Measurements from ENCODE around the gene SHROOM3.

GRCh38 chr4:76569225-76569624, 134.2 kb downstream of the SHROOM3 start:
- TF ChIP-seq CTCF (conservative IDR thresholded peaks at IDR 0.05; ENCODE audit: low read depth in 2 of 2) (no peak), REST (IDR thresholded peaks at IDR 0.05; ENCODE audit: unreplicated experiment) (no peak), EZH2phosphoT487 (IDR thresholded peaks at IDR 0.05; ENCODE audit: unreplicated experiment) (no peak), POLR2AphosphoS5 (IDR thresholded peaks at IDR 0.05; ENCODE audit: low read depth) (no peak), EZH2 (IDR thresholded peaks at IDR 0.05; ENCODE audit: low read depth, unreplicated experiment) (no peak), CREB1 (CRISPR knock-in tag; IDR thresholded peaks at IDR 0.05; ENCODE audit: low read depth) (no peak), NANOG (IDR thresholded peaks at IDR 0.05; ENCODE audit: borderline replicate concordance) (no peak), ETS1 (IDR thresholded peaks at IDR 0.05) (no peak), STAT1 (IDR thresholded peaks at IDR 0.05; ENCODE audit: unreplicated experiment) (no peak), ZNF331 (CRISPR knock-in tag; IDR thresholded peaks at IDR 0.05; ENCODE audit: low read depth) (no peak), ZNF114 (CRISPR knock-in tag; IDR thresholded peaks at IDR 0.05) (no peak)

All from GM23338 (cell line).